K562 (cell line): ENCODE data around the gene ZNHIT6.

Experiments used
- BRCA1 ChIP-seq, 2 experiments: fragments of 450-650 bp in 1 of 2; sonication (generic) in 1 of 2; formaldehyde crosslinking in 1 of 2; IDR thresholded peaks; 2 replicates each; pipeline versions ENCODE4 v1.5.0 to v1.6.1; 2017 to 2020; ENCODE audit warnings: mild to moderate bottlenecking in 1 of 2, missing genetic modification reagents in 1 of 2
- CTCF ChIP-seq, 3 experiments: IDR thresholded peaks in 2 of 3; conservative IDR thresholded peaks in 1 of 3; 2 replicates each; pipeline ENCODE4 v1.5.1; 2011 to 2012; ENCODE audit warnings: low read length in 3 of 3, mild to moderate bottlenecking in 3 of 3, control low read depth in 2 of 3, improper control_type of control experiment in 1 of 3, inconsistent platforms in 1 of 3, low read depth in 1 of 3, mixed read lengths in 1 of 3, moderate library complexity in 1 of 3; ENCODE audit not compliant: insufficient read depth in 2 of 3
- DEAF1 ChIP-seq: fragments of 450-650 bp; formaldehyde crosslinking; IDR thresholded peaks from 2 replicates; pipeline ENCODE4 v1.4.0; 2020; ENCODE audit warnings: mild to moderate bottlenecking, moderate library complexity
- EZH2 ChIP-seq: IDR thresholded peaks from 2 replicates; pipeline ENCODE4 v1.6.1; 2012; ENCODE audit warnings: low read depth, mild to moderate bottlenecking, inconsistent platforms, low read length, borderline replicate concordance
- FOXM1 ChIP-seq, 2 experiments: fragments of 450-650 bp in 1 of 2; sonication (generic) in 1 of 2; formaldehyde crosslinking in 1 of 2; IDR thresholded peaks; 2 replicates each; pipeline versions ENCODE4 v1.6.1 to v1.9.0; 2017 to 2022; ENCODE audit warnings: low read depth in 2 of 2, mild to moderate bottlenecking in 2 of 2, missing genetic modification reagents in 1 of 2, moderate library complexity in 1 of 2
- MEF2A ChIP-seq: IDR thresholded peaks from 2 replicates; pipeline ENCODE4 v1.6.1; 2011; ENCODE audit warnings: low read depth, mild to moderate bottlenecking, low read length, moderate library complexity; ENCODE audit not compliant: control insufficient read depth
- POLR2AphosphoS5 ChIP-seq: IDR thresholded peaks from 2 replicates; pipeline ENCODE4 v1.6.1; 2011; ENCODE audit warnings: mild to moderate bottlenecking, low read depth, low read length, moderate library complexity; ENCODE audit not compliant: control insufficient read depth, insufficient read depth
- POU5F1 ChIP-seq: fragments of 150-350 bp; IDR thresholded peaks from 2 replicates; pipeline ENCODE4 v1.6.1; 2014; ENCODE audit warnings: borderline replicate concordance, low read length, low read depth, mild to moderate bottlenecking; ENCODE audit not compliant: partially characterized antibody
- RNF2 ChIP-seq: sonication (generic); IDR thresholded peaks from 2 replicates; pipeline ENCODE4 v1.6.1; 2016
- SMAD1 ChIP-seq: fragments of 150-350 bp; IDR thresholded peaks from 2 replicates; pipeline ENCODE4 v1.6.1; 2014; ENCODE audit warnings: low read length, low read depth; ENCODE audit not compliant: partially characterized antibody
- ZBTB2 ChIP-seq: fragments of 450-650 bp; IDR thresholded peaks from 2 replicates; pipeline ENCODE4 v1.6.1; 2016; ENCODE audit warnings: antibody characterized with exemption
- ZNF134 ChIP-seq: fragments of 250-450 bp; sonication (Bioruptor Pico); conservative IDR thresholded peaks from 2 replicates; pipeline ENCODE4 v1.4.0; 2020
- ZNF263 ChIP-seq: sonication (generic); formaldehyde crosslinking; IDR thresholded peaks from 2 replicates; pipeline ENCODE4 v1.8.0; 2022; ENCODE audit warnings: mild to moderate bottlenecking, missing genetic modification reagents, borderline replicate concordance

GRCh38 chr1:85700422-85700821, 7.8 kb downstream of the ZNHIT6 start:
- TF ChIP-seq DEAF1 (CRISPR knock-in tag) (no peak), ZNF134 (CRISPR knock-in tag) (no peak), CTCF (IDR thresholded peaks at IDR 0.05 in 2 of 3, conservative IDR thresholded peaks at IDR 0.05 in 1 of 3; ENCODE audit: insufficient read depth in 2 of 3, low read depth in 1 of 3, low read length in 3 of 3) (no peak), ZBTB2 (no peak), ZNF263 (CRISPR knock-in tag) (no peak), POLR2AphosphoS5 (no peak), SMAD1 (no peak), POU5F1 (no peak), EZH2 (no peak), RNF2 (no peak), MEF2A (no peak), BRCA1 (IDR thresholded peaks at IDR 0.05) (no peak), BRCA1 (CRISPR knock-in tag; IDR thresholded peaks at IDR 0.05) (no peak), FOXM1 (IDR thresholded peaks at IDR 0.05; ENCODE audit: low read depth) (no peak), FOXM1 (CRISPR knock-in tag; IDR thresholded peaks at IDR 0.05; ENCODE audit: low read depth) (no peak)
